ENCODE data around the gene PTGFRN.

Gene PTGFRN

DNA sequence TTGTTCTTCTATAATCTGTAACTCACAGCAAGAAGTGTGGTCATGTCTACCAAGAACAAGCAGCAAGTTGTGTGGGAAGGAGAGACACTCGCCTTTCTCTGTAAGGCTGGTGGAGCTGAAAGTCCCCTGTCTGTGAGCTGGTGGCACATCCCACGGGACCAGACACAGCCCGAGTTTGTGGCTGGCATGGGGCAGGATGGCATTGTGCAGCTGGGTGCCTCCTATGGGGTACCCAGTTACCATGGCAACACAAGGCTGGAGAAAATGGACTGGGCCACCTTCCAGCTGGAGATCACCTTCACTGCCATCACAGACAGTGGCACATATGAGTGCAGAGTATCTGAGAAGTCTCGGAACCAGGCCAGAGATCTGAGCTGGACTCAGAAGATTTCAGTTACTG, 107.3 kb downstream of the PTGFRN start:
- Histone ChIP-seq H3K4me1 (ENCODE audit: control insufficient read depth in 5 of 5, insufficient read depth in 5 of 5, low read length in 5 of 5) (no peaks in the 10 kb centered on the region), H3K27ac (ENCODE audit: low read depth, low read length) (no peak overlapping the region), H3K9ac (ENCODE audit: low read length in 5 of 5) (no peak overlapping the region), H3K27me3 (ENCODE audit: control insufficient read depth in 5 of 5, insufficient read depth in 4 of 5, low read length in 5 of 5) (peaks cover 0 to 2% (median 0%) of the 10 kb centered on the region in 5 donors), H3K4me3 (ENCODE audit: low read depth in 1 of 5, low read length in 5 of 5) (no peak overlapping the region), H3K36me3 (ENCODE audit: control insufficient read depth in 5 of 5, insufficient read depth in 5 of 5, low read length in 5 of 5) (no peaks in the 10 kb centered on the region), H3K9me3 (ENCODE audit: control insufficient read depth in 5 of 5, low read length in 5 of 5) (no peaks in the 10 kb centered on the region)

DNA sequence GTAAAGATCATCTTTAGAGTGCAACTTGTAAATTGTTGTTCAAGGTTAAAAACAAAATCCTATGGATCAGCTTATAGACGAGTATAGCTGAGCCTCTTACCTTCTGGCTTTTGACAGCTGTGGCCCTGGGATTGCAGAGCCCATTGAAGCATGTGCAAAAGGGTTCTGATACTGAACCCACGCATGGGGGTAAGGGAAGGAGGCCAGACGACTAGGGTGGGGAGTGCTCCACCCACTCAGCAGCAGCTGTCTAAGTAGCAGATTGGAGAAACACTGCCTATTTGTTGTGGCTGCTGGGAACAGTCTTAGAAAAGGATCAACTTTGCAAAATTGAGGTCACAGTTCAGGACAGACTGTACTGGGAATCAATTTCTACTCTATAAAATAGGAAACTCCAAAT, 107.9 kb downstream of the PTGFRN start:
- Histone ChIP-seq H3K4me1 (ENCODE audit: control insufficient read depth in 5 of 5, insufficient read depth in 5 of 5, low read length in 5 of 5) (no peaks in the 10 kb centered on the region), H3K36me3 (ENCODE audit: control insufficient read depth in 5 of 5, insufficient read depth in 5 of 5, low read length in 5 of 5) (no peaks in the 10 kb centered on the region), H3K9me3 (ENCODE audit: control insufficient read depth in 5 of 5, low read length in 5 of 5) (no peaks in the 10 kb centered on the region), H3K27me3 (ENCODE audit: control insufficient read depth in 5 of 5, insufficient read depth in 4 of 5, low read length in 5 of 5) (peaks cover 0 to 5% (median 0%) of the 10 kb centered on the region in 5 donors), H3K27ac (ENCODE audit: low read depth, low read length) (no peak overlapping the region), H3K9ac (ENCODE audit: low read length in 5 of 5) (no peak overlapping the region), H3K4me3 (ENCODE audit: low read depth in 1 of 5, low read length in 5 of 5) (no peak overlapping the region)

- H3K27me3 ChIP-seq (ENCODE audit: control insufficient read depth in 5 of 5, insufficient read depth in 4 of 5, low read length in 5 of 5), result peaks cover 0 to 5% (median 0%) of the 10 kb centered on the region in 5 donors
- no peak overlapping the region for H3K4me3 ChIP-seq (ENCODE audit: low read depth in 1 of 5, low read length in 5 of 5)
- H3K27ac ChIP-seq (ENCODE audit: low read depth, low read length), result no peak overlapping the region
- no peaks in the 10 kb centered on the region for H3K36me3 ChIP-seq (ENCODE audit: control insufficient read depth in 5 of 5, insufficient read depth in 5 of 5, low read length in 5 of 5)
- no peak overlapping the region for H3K9ac ChIP-seq (ENCODE audit: low read length in 5 of 5)
- H3K9me3 ChIP-seq (ENCODE audit: control insufficient read depth in 5 of 5, low read length in 5 of 5), result no peaks in the 10 kb centered on the region
- H3K4me1 ChIP-seq (ENCODE audit: control insufficient read depth in 5 of 5, insufficient read depth in 5 of 5, low read length in 5 of 5), result no peaks in the 10 kb centered on the region
These were observed 110.9 kb downstream of the PTGFRN start for GRCh38 chr1:117020526-117021156.

GRCh38 chr1:117022114-117022513, 112.4 kb downstream of the PTGFRN start:
- peaks cover 0 to 5% (median 0%) of the 10 kb centered on the region in 5 donors for H3K27me3 ChIP-seq (ENCODE audit: control insufficient read depth in 5 of 5, insufficient read depth in 4 of 5, low read length in 5 of 5)
- no peak overlapping the region for H3K4me3 ChIP-seq (ENCODE audit: low read depth in 1 of 5, low read length in 5 of 5)
- H3K9me3 ChIP-seq (ENCODE audit: control insufficient read depth in 5 of 5, low read length in 5 of 5), result no peaks in the 10 kb centered on the region
- H3K4me1 ChIP-seq (ENCODE audit: control insufficient read depth in 5 of 5, insufficient read depth in 5 of 5, low read length in 5 of 5), result peaks cover 0 to 11% (median 0%) of the 10 kb centered on the region in 5 donors
- no peaks in the 10 kb centered on the region for H3K36me3 ChIP-seq (ENCODE audit: control insufficient read depth in 5 of 5, insufficient read depth in 5 of 5, low read length in 5 of 5)
- H3K9ac ChIP-seq (ENCODE audit: low read length in 5 of 5), result no peak overlapping the region
- H3K27ac ChIP-seq (ENCODE audit: low read depth, low read length), result no peak overlapping the region

- no peaks in the 10 kb centered on the region for H3K36me3 ChIP-seq (ENCODE audit: control insufficient read depth in 5 of 5, insufficient read depth in 5 of 5, low read length in 5 of 5)
- H3K9ac ChIP-seq (ENCODE audit: low read length in 5 of 5), result no peak overlapping the region
- no peak overlapping the region for H3K27ac ChIP-seq (ENCODE audit: low read depth, low read length)
- H3K27me3 ChIP-seq (ENCODE audit: control insufficient read depth in 5 of 5, insufficient read depth in 4 of 5, low read length in 5 of 5), result peaks cover 0 to 5% (median 0%) of the 10 kb centered on the region in 5 donors
- no peaks in the 10 kb centered on the region for H3K9me3 ChIP-seq (ENCODE audit: control insufficient read depth in 5 of 5, low read length in 5 of 5)
- peaks cover 0 to 11% (median 0%) of the 10 kb centered on the region in 5 donors for H3K4me1 ChIP-seq (ENCODE audit: control insufficient read depth in 5 of 5, insufficient read depth in 5 of 5, low read length in 5 of 5)
- no peak overlapping the region for H3K4me3 ChIP-seq (ENCODE audit: low read depth in 1 of 5, low read length in 5 of 5)
These were observed 115.9 kb downstream of the PTGFRN start for GRCh38 chr1:117025568-117025967.

DNA sequence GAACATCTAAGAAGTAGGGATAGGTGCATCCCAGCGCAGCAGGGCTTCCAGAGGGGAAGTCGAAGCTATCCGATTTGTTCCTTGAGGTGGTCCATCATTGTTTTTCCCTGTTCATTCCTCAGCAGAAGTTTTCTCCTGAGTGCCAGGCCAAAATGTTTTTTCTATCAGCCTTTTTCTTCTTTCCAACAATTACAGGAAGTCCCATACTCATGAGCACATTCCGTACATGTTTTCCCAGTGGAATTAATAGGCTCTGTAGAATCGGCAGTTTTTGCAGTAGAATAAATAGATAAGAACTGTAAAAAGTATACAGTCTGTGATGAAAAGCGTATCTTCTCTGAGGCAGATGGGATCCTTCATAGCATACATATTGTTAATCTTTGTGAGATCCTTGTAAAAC, 116.6 kb downstream of the PTGFRN start:
- peaks cover 0 to 5% (median 0%) of the 10 kb centered on the region in 5 donors for H3K27me3 ChIP-seq (ENCODE audit: control insufficient read depth in 5 of 5, insufficient read depth in 4 of 5, low read length in 5 of 5)
- H3K9me3 ChIP-seq (ENCODE audit: control insufficient read depth in 5 of 5, low read length in 5 of 5), result no peaks in the 10 kb centered on the region
- H3K4me3 ChIP-seq (ENCODE audit: low read depth in 1 of 5, low read length in 5 of 5), result no peak overlapping the region
- H3K27ac ChIP-seq (ENCODE audit: low read depth, low read length), result no peak overlapping the region
- H3K4me1 ChIP-seq (ENCODE audit: control insufficient read depth in 5 of 5, insufficient read depth in 5 of 5, low read length in 5 of 5), result peaks cover 0 to 11% (median 0%) of the 10 kb centered on the region in 5 donors
- no peaks in the 10 kb centered on the region for H3K36me3 ChIP-seq (ENCODE audit: control insufficient read depth in 5 of 5, insufficient read depth in 5 of 5, low read length in 5 of 5)
- H3K9ac ChIP-seq (ENCODE audit: low read length in 5 of 5), result no peak overlapping the region

DNA sequence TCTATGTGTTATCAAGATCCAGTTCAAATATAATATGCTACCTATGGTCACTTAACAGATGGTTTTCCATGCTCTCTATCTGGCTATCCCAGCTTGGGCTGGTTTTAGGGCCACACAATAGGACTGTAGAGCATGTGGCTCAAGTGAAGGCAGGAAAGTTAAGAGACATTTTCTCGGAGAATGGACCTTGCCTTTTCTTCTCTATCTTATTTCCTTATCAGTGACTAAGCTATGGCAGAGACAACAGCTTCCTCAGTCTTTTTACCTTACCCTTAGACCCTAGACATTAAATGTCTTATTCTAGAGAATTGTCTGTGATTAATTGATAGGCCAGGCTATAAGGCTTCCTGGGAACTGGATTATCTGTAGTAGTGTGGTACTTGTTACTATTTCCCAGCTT, 120.0 kb downstream of the PTGFRN start:
- Histone ChIP-seq H3K27me3 (ENCODE audit: control insufficient read depth in 5 of 5, insufficient read depth in 4 of 5, low read length in 5 of 5) (no peaks in the 10 kb centered on the region), H3K9ac (ENCODE audit: low read length in 5 of 5) (no peak overlapping the region), H3K4me1 (ENCODE audit: control insufficient read depth in 5 of 5, insufficient read depth in 5 of 5, low read length in 5 of 5) (peaks cover 0 to 11% (median 0%) of the 10 kb centered on the region in 5 donors), H3K27ac (ENCODE audit: low read depth, low read length) (no peak overlapping the region), H3K4me3 (ENCODE audit: low read depth in 1 of 5, low read length in 5 of 5) (no peak overlapping the region), H3K9me3 (ENCODE audit: control insufficient read depth in 5 of 5, low read length in 5 of 5) (no peaks in the 10 kb centered on the region), H3K36me3 (ENCODE audit: control insufficient read depth in 5 of 5, insufficient read depth in 5 of 5, low read length in 5 of 5) (no peaks in the 10 kb centered on the region)

DNA sequence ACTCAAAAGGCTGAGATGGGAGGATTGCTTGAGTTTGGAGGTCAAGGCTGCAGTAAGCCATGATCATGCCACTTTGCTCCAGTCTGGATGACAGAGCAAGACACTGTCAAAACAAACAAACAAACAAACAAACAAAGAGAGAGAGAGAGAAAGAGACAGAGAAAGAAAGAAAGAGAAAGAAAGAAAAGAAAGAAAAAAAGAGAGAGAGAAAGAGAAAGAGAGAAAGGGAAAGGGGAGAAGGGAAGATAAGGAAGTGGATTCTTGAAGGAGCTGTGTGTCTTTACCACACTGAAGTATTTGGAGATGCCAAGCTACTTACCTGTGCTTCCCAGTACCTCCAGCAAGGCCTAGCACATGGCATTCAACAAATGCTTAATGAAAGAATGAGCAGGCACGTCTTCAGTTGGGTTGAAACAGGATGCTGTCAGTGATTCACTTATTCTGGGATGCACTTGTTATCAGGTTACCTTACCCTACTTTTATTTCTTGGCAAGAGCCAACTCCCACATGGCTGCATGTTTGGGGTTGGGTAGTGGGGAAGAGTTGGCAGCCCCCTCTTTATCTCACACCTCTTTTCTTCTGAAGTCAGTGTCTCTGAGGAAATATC, 120.7 kb downstream of the PTGFRN start:
- H3K9me3 ChIP-seq (ENCODE audit: control insufficient read depth in 5 of 5, low read length in 5 of 5), result no peaks in the 10 kb centered on the region
- no peaks in the 10 kb centered on the region for H3K27me3 ChIP-seq (ENCODE audit: control insufficient read depth in 5 of 5, insufficient read depth in 4 of 5, low read length in 5 of 5)
- H3K36me3 ChIP-seq (ENCODE audit: control insufficient read depth in 5 of 5, insufficient read depth in 5 of 5, low read length in 5 of 5), result no peaks in the 10 kb centered on the region
- no peak overlapping the region for H3K4me3 ChIP-seq (ENCODE audit: low read depth in 1 of 5, low read length in 5 of 5)
- H3K27ac ChIP-seq (ENCODE audit: low read depth, low read length), result no peak overlapping the region
- no peak overlapping the region for H3K9ac ChIP-seq (ENCODE audit: low read length in 5 of 5)
- peaks cover 0 to 11% (median 0%) of the 10 kb centered on the region in 5 donors for H3K4me1 ChIP-seq (ENCODE audit: control insufficient read depth in 5 of 5, insufficient read depth in 5 of 5, low read length in 5 of 5)

DNA sequence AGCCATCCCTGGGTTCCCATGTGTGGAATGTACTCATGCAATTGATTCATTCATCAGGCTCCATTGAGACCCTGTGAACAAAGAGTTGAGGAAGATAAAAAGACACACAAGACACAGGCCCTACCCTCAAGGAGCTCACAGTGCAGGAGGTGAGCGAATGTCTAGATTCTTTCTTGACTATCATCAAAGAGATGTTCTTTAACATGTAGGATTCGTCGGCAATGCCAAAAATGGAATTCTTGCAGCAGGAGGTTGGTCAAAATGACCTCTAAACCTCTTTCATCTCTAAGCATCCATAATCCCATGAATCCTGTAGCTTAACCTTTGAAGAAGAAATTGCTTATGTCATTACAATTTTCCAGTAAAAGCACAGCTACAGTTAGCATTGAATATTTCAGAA, 122.5 kb downstream of the PTGFRN start:
- Histone ChIP-seq H3K9me3 (ENCODE audit: control insufficient read depth in 5 of 5, low read length in 5 of 5) (no peaks in the 10 kb centered on the region), H3K27ac (ENCODE audit: low read depth, low read length) (no peak overlapping the region), H3K36me3 (ENCODE audit: control insufficient read depth in 5 of 5, insufficient read depth in 5 of 5, low read length in 5 of 5) (no peaks in the 10 kb centered on the region), H3K4me1 (ENCODE audit: control insufficient read depth in 5 of 5, insufficient read depth in 5 of 5, low read length in 5 of 5) (no peaks in the 10 kb centered on the region), H3K27me3 (ENCODE audit: control insufficient read depth in 5 of 5, insufficient read depth in 4 of 5, low read length in 5 of 5) (no peaks in the 10 kb centered on the region), H3K4me3 (ENCODE audit: low read depth in 1 of 5, low read length in 5 of 5) (no peak overlapping the region), H3K9ac (ENCODE audit: low read length in 5 of 5) (no peak overlapping the region)

GRCh38 chr1:117032681-117033539, 123.2 kb downstream of the PTGFRN start:
- no peaks in the 10 kb centered on the region for H3K36me3 ChIP-seq (ENCODE audit: control insufficient read depth in 5 of 5, insufficient read depth in 5 of 5, low read length in 5 of 5)
- H3K9ac ChIP-seq (ENCODE audit: low read length in 5 of 5), result no peak overlapping the region
- no peak overlapping the region for H3K27ac ChIP-seq (ENCODE audit: low read depth, low read length)
- no peaks in the 10 kb centered on the region for H3K27me3 ChIP-seq (ENCODE audit: control insufficient read depth in 5 of 5, insufficient read depth in 4 of 5, low read length in 5 of 5)
- no peak overlapping the region for H3K4me3 ChIP-seq (ENCODE audit: low read depth in 1 of 5, low read length in 5 of 5)
- H3K4me1 ChIP-seq (ENCODE audit: control insufficient read depth in 5 of 5, insufficient read depth in 5 of 5, low read length in 5 of 5), result no peaks in the 10 kb centered on the region
- H3K9me3 ChIP-seq (ENCODE audit: control insufficient read depth in 5 of 5, low read length in 5 of 5), result no peaks in the 10 kb centered on the region

Measured in subcutaneous abdominal adipose tissue (tissue), 5 donors.